HG03064 (cell line): ENCODE data around the gene INSIG1.

ENCODE experiments used
- ATAC-seq: cut with Tn5 transposase; IDR thresholded peaks from one replicate; pipeline ENCODE4 v1.9.1; 2021; ENCODE audit warnings: low read depth; ENCODE audit not compliant: unreplicated experiment

Gene INSIG1

DNA sequence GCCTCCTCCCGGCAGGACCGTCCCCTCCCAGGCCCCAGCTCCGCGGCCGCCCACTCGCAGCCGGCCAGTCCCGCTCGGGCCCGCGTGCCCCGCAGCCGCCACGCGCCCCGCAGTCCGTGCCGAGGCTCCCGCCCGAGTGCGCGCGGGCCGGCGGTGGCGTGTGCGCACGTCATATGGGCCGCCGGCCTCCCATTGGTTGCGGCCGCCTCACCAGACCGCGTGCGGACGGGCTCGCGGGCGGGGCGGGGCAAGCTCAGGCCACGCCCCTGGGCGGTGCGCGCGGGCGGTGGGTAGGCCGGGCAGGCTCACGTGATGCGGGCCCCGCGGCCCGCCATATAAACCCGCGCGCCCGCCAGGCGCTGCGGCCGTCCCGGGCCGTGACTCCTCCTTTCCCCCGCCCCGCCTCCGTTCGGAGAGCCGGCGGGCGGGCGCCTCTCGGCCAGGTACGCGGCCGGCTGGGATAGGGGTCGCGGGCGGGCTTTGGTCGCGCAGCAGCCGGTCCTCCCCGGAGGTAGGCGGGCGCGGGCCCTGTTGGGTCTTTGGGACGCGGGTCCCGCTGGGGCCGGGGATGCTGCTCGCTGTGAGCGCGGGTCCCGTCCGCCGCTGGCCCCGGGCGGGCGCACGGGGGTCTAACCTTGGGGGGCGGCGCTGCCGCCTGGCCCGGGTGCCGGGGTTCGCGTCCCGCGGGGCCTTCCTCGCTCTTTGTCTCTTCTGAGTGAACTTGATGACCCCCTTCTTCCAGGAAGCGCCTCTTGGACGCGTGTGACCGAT lies at the start of gene INSIG1:
Gene INSIG1 (plus strand): TSS at position 362 of the 771 bp plus-strand sequence. CDS start 408 bp downstream, at position 770.
- peak; percentile 64 for ATAC-seq

DNA sequence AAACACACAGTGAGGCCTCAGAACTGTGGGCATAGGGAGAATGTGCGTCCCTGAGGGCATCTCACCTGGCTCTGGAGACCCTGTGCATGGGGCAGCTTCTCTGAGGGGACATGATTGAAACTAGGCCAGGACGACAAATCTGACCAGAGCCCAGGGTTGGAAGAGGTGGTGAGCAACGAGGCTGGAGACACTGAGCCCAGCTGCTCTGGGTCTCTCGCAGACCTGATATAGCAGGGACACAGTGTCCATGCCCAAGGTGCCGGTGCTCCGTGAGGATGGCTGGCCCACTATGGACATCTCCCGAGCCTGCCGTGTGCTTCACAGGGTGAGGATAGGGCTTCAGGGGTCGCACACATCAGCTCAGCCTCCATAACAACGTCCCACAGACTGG lies 49.3 kb upstream of the INSIG1 start:
- no peak for ATAC-seq

GRCh38 chr7:155251831-155252230 lies 45.8 kb upstream of the INSIG1 start:
- ATAC-seq: no peak

- no peak for ATAC-seq
Observed at GRCh38 chr7:155252444-155252887, 45.2 kb upstream of the INSIG1 start.

GRCh38 chr7:155252892-155253501 lies 44.7 kb upstream of the INSIG1 start:
- ATAC-seq: no peak

DNA sequence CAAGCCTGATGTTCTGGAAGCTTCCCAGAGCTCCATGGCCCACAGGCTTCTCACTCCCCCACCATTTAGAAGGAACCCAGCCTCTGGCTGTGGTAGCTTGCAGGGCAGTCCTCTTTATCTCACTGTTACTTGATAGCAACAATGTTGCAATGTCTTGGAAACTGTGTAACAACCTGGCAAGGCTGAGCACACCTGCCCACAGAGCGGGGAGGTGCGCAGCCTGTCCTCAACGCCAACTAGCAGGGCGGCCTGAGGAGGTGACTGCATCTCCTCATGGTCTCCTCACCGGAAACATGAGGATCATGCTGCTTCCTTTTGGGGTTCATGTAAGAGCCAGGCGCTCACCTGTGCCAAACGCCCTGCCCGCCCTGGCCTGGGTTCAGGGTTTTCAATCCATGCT lies 43.7 kb upstream of the INSIG1 start:
- ATAC-seq: no peak

DNA sequence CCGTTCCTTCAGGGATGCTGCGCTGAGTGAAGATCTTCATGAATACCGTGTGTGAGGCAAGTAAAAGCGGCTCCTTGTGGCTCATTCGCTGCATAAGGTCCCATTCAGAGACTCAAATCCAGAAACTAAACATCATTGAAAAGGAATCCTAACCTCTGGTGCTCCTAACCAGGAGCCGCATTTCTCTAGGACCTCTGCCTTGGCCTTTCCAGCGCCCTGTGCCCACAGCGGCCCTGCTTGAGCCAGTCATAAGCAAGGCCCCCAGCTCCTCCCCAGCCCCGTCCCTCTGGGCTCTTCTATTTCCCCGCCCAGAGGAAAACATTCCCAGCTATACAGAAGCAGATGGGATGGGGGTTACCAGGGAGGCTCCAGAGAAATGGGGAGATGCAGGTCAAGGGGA lies 42.6 kb upstream of the INSIG1 start:
- no peak for ATAC-seq

GRCh38 chr7:155255621-155256020 lies 42.1 kb upstream of the INSIG1 start:
- no peak for ATAC-seq

GRCh38 chr7:155256081-155256760 lies 41.5 kb upstream of the INSIG1 start:
- no peak for ATAC-seq

- no peak for ATAC-seq
Observed at GRCh38 chr7:155256761-155257481, 40.8 kb upstream of the INSIG1 start.

DNA sequence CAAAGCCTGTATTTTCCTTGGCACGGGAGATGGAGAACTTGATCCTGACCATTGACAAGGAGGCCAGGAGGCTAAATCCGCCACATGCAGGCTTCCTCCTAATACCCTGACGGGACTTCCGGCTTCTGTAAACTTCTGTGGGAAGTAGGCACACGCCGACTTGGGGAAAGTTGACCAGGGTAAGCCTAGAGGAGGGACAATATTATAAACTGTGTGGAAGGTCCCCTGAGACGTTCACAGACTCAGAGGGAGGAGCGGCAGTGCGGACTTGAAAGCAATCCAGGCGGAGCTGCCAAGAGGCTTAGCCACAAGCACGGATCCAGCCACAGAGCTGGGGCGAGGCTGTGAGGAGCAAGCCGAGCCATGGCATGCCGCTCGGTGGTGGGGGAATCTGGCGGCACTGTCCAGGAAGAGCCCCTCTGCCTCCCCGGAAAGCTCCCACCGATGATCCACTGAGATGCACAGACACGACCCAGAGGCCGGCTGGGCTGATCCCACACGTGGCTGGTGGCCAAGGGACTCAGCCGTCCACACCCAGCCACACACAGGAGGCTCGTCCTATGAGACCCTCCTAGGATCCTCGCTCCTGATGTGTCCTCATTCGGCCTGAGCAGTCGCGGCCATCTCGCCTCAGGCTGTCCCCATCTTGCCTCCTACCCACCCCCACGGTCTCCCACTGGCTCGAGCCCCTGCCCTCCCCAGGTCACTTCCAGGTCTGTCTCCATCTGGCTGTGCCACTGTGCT lies 40.0 kb upstream of the INSIG1 start:
- ATAC-seq: no peak

DNA sequence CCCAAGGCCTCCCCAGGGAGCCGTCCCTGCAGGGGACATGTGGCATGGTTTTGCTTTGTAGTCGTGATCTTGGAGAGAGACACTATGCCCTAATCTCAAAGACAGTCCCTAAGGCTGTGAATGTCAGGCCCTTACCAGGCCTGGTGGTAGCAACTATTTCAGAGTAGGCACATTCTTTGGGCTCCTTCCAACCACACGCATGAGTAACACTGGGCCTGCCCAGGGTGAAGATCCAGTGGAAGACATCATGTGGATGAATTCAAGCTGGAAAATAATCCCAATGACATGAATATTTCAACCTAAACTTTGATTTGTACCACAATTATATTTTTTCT lies 39.5 kb upstream of the INSIG1 start:
- ATAC-seq: no peak

GRCh38 chr7:155259866-155260497 lies 37.7 kb upstream of the INSIG1 start:
- no peak for ATAC-seq

GRCh38 chr7:155260498-155260872 lies 37.2 kb upstream of the INSIG1 start:
- ATAC-seq: no peak

- no peak for ATAC-seq
Observed at GRCh38 chr7:155261031-155261985, 36.4 kb upstream of the INSIG1 start.

DNA sequence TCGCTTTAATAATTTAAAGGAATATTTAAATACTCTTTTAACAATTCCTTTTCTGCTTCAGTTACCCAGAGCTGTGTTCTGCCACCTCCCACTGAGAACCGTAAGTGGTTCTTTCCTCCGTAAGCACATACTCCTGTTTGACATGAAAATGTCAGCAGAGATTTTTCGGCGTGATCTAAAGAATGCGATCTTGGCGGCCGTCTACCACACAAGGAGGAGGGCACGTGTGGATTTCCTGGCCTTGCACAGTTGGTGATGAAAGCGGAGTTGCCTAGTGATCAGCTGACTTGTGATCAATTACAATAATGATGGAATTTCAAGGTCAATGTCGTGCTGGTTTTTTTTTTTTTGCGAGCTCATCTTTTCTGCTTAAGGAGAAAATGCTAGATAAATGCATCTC lies 35.6 kb upstream of the INSIG1 start:
- no peak for ATAC-seq

DNA sequence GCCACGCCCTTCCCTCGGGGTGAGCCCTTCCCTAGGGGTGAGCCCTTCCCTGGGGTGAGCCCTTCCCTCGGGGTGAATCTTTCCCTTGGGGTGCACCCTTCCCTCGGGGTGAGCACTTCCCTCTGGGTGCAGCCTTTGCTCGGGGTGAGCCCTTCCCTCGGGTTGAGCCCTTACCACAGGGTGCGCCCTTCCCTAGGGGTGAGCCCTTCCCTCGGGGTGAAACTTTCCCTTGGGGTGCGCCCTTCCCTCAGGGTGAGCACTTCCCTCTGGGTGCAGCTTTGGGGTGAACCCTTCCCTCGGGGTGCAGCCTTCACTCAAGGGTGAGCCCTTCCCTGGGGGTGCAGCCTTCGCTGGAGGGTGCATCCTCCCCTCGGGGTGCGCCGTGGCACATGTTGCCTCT lies 34.6 kb upstream of the INSIG1 start:
- no peak for ATAC-seq

DNA sequence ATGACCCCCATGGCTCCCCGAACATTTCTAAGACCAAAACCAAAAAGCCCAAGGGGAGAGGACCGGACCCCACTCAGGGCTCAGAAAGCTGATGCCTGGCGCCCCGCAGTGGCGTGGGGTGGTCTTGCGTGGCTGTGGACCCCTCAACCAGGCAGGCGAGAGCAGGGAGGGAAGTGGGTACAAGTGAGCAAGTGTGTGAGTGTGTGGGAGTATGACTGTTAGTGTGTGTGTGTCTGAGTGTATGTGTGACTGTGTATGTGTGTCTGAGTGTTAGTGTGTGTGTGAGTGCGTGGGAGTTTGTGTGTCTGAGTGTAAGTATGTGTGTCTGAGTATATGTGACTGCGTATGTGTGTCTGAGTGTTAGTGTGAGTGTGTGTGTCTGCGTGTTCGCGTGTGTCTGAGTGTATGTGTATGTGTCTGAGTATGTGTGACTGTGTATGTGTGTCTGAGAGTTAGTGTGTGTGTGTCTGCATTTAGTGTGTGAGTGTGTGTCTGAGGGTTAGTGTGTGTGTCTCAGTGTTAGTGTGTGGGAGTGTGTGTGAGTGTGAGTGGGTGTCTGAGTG lies 34.0 kb upstream of the INSIG1 start:
- ATAC-seq: no peak

DNA sequence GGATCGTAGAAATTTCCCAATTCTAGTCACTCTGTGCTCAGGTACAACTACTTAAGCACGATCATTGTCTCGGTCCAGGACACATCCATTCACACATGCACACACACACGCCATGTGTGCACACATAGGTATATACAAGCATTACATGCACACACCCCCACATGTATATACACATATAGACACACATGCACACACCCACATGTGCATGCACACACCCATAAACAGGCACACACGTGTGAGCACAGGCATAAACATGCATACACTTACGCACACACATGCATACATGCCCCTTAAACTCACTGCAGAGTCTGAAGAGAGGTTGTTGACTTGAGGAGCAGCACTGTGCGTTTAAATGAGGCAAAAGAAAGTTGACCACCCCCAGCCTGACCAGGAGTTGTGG lies 32.5 kb upstream of the INSIG1 start:
- no peak for ATAC-seq
